Esophagus muscularis mucosa (tissue), 3 donors: Measurements from ENCODE around the gene CDK14.

Experiments
- POLR2A ChIP-seq: fragments of 450-650 bp; IDR thresholded peaks from one replicate; pipeline ENCODE4 v1.6.1; 2017; ENCODE audit warnings: antibody characterized with exemption, moderate library complexity, mild to moderate bottlenecking, low read depth
- TF ChIP-seq, protein P1 (sequence below), 3 experiments: fragments of 200-600 bp in 2 of 3; fragments of 450-650 bp in 1 of 3; sonication (generic) in 2 of 3; IDR thresholded peaks; one replicate each; pipeline ENCODE4 v1.5.1; 2017 to 2019; ENCODE audit warnings: antibody characterized with exemption in 3 of 3, mild to moderate bottlenecking in 2 of 3, moderate library complexity in 1 of 3

DNA sequence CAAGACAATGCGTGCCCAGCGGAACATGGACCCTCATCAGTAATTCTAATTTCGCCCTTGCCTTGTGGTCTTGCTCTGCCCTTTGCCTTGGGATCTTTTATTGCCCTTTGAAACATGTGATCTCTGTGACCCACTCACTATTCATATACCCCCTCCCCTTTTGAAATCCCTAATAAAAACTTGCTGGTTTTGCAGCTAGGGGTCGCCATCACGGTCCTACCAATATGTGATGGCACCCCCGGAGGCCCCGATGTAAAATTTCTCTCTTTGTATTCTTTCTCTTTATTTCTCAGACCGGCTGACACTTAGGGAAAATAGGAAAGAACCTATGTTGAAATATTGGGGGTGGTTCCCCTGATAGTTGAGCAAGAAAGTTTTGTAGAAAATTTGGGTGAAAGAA is 242.7 kb downstream of the CDK14 start:
- TF ChIP-seq, protein P1, sequence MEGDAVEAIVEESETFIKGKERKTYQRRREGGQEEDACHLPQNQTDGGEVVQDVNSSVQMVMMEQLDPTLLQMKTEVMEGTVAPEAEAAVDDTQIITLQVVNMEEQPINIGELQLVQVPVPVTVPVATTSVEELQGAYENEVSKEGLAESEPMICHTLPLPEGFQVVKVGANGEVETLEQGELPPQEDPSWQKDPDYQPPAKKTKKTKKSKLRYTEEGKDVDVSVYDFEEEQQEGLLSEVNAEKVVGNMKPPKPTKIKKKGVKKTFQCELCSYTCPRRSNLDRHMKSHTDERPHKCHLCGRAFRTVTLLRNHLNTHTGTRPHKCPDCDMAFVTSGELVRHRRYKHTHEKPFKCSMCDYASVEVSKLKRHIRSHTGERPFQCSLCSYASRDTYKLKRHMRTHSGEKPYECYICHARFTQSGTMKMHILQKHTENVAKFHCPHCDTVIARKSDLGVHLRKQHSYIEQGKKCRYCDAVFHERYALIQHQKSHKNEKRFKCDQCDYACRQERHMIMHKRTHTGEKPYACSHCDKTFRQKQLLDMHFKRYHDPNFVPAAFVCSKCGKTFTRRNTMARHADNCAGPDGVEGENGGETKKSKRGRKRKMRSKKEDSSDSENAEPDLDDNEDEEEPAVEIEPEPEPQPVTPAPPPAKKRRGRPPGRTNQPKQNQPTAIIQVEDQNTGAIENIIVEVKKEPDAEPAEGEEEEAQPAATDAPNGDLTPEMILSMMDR (IDR thresholded peaks at IDR 0.05) = no peak
- no peak for TF ChIP-seq POLR2A
